G401 (cell line): ENCODE results near the gene SNX21. TPM values are rescaled to one million over a fixed set of nuclear protein-coding genes. Genes with fewer than 3 reads are reported as not detected.
"Not testable (repeated sequence)": the region's sequence is repeated elsewhere in the genome, so short reads cannot be mapped to it uniquely, and the experiment has no call there.

Experiments used
- DNase-seq: peaks from one replicate; pipeline ENCODE4 v3.0.0-alpha.2; 2015; ENCODE audit warnings: low spot score
- in situ Hi-C: cut with HindIII; loops from 2 replicates; pipeline ENCODE4 v1.10.0; 2016; ENCODE audit warnings: low sequenced_read_pairs, mixed read lengths
- total RNA-seq: library from RNA; depleted of rRNA; stranded (reverse); fragments of >200 nt; shearing (Covaris generic); gene quantifications from 2 replicates; pipeline ENCODE4 v1.2.3, GENCODE V29; 2014

SNX21 gene
- total RNA-seq, 1 experiment from 2014 or later: 45.6 TPM

DNA sequence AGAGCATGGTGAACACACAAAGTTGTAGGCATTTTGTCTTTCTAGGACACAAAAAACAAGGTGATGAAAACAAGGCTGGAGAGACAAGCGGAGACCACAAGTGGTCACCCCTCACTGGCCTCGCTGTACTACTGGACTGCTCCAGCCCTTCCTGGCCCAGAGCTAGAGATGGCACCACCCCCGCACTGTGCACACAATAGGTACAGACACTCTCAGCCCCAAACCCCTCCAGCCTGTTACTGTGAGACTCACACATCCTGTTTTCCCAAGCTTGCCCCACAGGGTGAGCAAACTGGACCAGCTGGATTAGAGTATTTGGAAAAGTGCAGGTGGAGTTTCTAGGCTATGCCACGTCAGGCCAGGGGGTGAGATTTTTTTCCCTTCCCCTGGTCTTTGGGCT lies 39.0 kb downstream of the SNX21 start:
- DNase-seq: no peak
- in situ Hi-C loops: no loop called here

DNA sequence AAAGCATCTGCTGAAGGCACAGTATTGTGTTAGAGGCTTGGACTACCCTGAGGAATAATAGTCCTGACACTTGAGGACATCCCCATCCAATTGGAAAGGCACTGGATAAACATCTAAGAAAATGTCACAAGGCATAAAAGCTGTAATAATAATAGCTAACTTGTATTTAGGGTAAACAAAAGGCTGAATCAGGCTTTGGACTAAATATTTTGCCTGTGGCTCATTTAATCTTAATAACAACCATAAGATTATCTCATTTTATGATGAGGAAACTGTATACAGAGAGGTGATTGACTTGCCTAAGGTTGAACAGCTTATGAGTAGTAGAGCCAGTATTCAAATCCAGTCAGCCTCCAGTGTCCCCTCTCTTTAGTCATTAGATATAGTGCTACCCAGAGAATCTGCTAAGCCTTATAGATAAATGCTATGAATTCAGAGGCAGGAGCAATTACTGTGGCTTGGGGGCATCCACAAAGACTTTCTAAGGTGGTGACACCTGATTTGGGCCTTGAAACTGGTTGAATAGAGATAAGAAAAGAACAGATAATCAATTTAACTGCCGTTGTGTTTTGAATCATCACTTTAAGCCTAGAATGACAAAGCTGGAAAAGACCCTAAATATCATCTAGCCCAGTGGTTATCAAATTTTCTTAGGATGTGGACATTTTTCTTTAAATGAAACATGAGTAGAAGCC lies 40.0 kb downstream of the SNX21 start:
- in situ Hi-C loops: no loop called here
- no peak for DNase-seq

DNA sequence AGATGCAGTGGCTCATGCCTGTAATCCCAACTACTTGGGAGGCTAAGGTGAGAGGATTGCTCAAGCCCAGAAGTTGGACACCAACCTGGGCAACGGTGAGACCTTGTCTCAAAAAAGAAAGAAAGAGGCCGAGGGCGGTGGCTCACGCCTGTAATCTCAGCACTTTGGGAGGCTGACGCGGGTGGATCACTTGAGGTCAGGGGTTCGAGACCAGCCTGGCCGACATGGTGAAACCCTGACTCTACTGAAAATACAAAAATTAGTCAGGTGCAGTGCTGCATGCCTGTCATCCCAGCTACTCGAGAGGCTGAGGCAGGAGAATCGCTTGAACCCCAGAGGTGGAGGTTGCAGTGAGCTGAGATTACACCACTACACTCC lies 40.5 kb downstream of the SNX21 start:
- in situ Hi-C loops, DNase-seq: not testable (repeated sequence)

DNA sequence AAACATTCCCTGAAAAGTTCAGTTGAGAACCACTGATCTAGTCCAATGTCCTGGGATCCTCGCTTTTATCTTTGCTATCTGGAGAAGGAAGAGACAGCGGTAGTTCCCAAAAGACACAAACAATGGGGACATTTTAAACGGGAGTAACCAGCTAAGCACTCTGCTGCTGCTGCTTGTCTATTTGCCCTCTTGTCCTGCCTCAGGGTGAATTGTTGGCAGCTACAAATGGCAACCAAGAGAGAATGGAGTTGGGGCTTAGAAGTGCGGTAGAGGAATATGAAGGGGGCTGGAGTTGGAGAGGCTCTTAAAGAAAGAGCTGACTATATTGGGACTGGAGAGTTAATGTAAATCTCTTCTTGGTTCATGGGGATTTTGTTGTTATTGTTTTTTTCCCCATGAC lies 41.0 kb downstream of the SNX21 start:
- in situ Hi-C loops: no loop called here
- DNase-seq: no peak

DNA sequence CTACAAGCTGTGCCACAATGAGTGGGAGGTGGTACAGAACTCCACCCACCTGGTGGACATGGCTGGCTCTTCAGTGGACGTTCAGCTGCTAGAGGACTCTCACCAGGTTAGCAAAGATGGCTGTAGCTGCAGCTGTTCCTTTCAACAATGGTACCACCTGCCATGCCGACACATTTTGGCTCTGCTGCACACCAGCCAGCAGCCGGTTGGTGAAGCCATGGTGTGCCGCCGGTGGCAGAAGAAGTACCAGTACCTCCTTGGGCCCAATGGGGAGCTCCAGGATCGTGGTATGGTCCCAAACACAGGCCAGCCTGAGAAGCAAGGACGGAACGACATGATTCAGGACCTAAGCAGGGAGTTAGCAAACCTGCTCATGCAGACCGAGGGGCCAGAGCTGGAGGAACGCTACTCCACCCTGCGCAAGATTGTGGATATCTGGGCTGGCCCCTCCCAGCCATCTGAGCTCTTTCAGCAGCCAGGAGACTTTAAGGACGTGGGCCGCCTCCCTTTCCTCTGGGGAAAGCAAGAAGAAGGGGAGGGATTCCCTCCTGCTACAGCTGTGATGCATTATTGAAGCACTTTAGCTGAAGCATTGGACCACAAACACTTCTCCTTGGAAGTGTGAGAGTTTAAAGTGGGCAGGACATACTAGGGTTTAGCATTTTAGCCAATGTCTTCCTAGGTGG lies 44.6 kb downstream of the SNX21 start:
- DNase-seq: no peak
- in situ Hi-C loops: no loop called here

DNA sequence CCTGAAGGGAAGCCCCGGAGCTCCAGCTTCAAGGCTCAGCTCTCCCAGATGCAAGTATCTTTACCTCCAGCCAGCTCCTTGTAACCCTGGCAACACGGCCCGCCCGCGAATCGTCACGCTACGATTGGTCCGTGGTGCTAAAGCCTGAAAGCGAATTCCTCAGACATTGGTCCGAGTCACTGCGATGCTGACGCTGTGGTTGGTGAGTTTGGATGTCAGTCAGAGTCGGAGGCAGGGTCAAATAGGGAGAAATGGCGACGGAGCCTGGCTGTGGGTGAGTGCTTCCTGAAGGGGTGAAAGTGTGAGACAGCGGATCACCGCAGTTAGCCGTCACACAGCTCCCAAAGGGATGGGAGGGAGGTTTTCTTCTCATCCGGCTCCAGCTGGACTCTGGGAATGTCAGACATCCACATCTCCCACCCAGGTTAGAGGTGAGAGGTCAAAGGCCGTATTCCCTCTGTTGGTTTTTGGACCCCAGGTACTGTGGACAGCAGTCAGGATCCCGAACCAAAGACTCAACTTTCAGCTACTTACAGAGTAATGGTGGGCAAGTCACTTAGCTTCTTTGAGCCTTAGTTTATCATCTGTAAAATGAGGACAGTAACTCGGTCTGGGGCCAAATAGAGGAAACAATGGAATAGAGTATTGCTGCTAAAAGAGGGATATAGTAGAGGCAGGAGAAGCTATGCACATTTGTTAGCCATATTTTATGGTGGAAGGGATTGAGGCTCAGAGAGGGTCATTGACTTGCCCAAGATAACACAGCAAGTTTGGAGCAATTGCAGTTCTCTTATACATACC lies 47.6 kb downstream of the SNX21 start, which contains the start of gene ZSWIM1:
ZSWIM1 (plus strand) TSS at position 240 of the 801 bp plus-strand sequence. CDS start 1,366 bp downstream, outside the sequence.
- peak; percentile 99 for DNase-seq
- in situ Hi-C loops: no loop called here

DNA sequence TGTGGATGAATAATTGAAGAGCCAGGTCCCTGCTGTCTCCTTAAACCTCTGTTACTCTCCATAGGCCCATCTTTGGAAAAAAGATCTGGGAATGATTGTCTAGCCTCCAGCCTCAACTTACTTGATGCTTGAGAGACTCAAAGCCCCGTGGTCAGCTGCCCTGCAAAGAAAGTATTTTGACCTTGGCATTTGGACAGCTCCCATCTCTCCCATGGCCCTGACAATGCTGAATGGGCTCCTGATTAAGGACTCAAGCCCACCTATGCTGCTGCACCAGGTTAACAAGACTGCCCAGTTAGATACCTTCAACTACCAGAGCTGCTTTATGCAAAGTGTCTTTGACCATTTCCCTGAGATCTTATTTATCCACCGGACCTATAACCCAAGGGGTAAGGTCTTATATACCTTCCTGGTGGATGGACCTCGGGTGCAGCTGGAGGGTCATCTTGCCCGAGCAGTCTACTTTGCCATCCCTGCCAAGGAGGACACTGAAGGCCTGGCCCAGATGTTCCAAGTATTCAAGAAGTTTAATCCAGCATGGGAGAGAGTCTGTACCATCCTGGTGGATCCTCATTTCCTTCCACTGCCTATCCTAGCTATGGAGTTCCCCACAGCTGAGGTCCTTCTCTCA lies 49.0 kb downstream of the SNX21 start:
- DNase-seq: no peak
- in situ Hi-C loops: no loop called here

DNA sequence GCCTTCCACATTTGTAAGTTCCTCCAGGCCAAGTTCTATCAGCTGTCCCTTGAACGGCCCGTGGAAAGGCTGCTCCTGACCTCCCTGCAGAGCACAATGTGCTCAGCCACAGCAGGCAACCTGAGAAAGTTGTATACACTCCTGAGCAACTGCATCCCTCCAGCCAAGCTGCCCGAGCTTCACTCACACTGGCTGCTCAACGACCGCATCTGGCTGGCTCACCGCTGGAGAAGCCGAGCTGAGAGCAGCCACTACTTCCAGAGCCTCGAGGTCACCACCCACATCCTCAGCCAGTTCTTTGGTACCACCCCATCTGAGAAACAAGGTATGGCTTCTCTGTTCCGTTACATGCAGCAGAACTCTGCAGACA lies 49.5 kb downstream of the SNX21 start:
- in situ Hi-C loops: no loop called here
- DNase-seq: no peak

DNA sequence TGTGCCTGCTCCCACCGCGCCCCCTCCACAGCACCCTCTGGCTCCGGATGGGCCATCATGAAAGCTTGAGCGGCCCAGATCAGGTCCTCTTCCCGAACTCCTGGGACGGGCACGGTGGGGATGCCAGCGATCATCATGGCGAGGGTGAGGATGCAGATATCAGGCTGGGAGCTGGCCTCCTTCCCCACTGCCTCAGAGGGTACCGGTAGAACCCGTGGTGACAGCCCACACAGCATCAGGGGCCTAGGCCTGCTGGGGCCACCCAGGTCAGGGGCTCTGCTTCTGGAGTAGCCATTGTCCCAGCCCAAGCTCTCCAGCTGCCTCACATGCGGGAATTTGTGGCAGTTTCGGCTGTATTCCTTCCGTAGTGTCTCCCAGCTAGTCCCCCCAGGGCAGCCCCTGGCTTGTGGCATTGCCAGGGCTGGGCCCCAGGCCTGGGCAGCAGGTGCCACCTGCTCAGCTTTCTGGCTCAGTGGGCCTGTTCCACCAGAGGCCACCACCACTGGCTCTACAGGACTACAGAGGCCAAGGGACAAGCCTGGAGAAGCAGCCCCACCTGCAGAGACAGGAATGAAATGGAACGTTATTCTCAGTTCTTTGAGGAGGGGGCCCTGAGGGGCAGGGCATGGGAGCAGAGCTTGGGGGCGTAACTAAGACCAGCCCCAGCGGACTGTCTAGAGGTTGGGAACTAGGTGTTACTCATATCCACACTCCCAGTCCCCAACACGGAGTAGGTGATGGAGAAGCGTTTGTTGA lies 53.2 kb downstream of the SNX21 start:
- in situ Hi-C loops: no loop called here
- DNase-seq: no peak

DNA sequence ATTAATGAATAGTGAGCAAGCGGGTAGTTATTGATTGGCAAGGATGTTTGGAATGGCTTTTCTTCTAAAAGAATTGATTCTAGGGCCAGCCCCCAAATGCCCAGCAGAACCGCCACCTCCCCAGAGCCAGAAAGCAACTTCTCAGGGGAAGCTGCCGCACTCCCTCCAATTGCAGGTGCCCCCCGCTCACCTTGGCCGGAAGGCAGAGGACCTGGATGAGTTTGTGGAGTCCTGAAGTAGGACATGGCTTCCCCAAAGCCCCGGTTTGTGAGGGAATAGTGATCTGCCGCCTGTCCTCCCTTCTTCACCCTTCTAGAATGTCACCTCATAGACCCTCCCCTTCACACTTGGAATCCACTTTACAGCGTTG lies 53.7 kb downstream of the SNX21 start, which contains the start of gene SPATA25:
SPATA25 (minus strand) TSS at position 277 of the 370 bp plus-strand sequence; CDS start at position 245, 32 bp downstream.
- DNase-seq: no peak
- in situ Hi-C loops: no loop called here

DNA sequence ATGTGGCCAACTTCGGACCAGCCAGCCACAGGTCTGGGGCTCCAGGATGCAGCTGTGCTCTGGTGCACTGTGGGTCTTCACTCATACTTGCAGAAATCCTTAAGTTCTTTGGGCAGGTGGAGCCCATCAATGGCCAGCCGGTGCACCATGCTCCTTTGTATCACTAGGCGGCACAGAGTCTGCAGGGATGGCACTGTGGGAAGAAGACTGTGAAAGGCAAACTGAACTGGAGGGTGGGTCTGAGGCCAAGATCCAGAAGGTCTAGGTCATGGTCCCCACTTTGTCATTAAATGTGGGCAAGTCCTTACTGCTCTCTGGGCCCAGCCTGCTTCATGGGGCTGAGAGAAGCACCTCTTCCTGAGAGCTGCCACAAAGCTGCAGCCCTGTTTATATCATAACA lies 55.1 kb downstream of the SNX21 start:
- no peak for DNase-seq
- in situ Hi-C loops: no loop called here

DNA sequence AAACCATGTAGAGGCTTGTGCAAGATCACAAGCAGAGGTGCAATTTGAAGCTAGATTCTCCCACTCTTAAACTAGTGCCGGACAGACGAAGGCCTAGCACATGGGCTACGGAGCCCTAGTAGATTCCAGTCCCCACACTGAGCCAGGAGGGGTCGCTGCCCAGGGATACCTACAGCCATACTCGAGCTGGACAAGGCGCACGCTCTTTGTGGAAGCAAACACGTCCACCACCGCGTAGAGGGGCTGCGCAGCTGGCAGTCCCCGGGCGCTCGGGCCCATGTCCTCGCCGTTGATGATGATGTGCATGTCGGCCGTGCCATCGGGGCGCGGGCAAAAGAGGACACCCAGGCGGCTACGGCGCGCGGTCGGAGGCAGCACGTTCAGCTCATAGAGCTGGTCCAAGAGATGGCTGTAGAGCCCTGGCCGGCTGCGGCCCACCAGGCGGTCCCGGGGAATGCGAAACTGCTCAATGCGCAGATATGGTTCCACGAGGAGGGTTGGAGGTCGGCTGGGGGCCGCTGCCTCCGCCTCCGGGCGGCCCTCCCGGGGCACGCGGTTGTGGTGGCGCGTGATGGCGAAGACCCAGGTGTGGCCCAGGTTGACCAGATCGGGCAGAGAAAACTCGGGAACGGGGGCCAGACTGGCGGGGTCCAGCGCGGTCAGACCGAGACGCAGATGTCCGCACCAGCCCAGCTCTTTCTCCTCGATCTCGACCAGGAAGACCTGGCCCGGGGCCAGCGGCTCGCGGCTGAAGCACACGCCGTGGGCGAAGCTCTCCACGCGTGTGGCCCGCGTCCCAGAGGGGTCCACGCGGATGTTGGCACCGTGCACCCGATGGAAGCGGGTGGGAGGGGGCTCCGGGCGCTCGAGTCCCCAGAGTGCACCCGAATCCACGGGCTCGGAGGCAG lies 56.7 kb downstream of the SNX21 start:
- peak; percentile 89 for DNase-seq
- in situ Hi-C loops: loop anchor here (5.0 kb wide), 1 partner anchor 52 kb away; no protein-coding TSS in a partner anchor

DNA sequence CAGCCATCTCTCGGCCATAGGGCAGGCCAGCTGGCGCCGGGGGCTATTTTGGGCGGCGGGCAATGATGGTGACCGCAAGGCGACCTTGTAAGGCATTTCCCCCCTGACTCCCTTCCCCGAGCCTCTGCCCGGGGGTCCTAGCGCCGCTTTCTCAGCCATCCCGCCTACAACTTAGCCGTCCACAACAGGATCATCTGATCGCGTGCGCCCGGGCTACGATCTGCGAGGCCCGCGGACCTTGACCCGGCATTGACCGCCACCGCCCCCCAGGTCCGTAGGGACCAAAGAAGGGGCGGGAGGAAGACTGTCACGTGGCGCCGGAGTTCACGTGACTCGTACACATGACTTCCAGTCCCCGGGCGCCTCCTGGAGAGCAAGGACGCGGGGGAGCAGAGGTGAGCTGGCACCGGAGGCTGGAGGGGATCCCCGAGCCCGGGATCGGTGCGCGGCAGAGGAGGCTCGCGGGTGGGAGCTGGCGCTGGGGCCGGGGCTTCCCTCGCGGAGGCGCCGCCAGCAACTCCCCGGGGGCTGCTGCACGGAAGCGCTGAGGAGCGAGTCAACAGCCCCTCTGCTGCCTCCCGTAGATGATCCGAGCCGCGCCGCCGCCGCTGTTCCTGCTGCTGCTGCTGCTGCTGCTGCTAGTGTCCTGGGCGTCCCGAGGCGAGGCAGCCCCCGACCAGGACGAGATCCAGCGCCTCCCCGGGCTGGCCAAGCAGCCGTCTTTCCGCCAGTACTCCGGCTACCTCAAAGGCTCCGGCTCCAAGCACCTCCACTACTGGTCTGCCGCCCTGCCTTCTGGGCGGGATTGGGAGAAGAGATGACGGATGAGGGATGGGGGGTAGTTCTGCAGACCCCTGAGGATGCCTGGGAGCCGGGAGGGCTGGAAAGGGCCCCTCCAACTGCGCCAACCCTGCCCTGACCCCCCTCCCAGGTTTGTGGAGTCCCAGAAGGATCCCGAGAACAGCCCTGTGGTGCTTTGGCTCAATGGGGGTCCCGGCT lies 57.7 kb downstream of the SNX21 start, which contains the start of the genes CTSA and NEURL2:
CTSA (plus strand) TSS at position 351 of the 999 bp plus-strand sequence; CDS start at position 585, 234 bp downstream.
NEURL2 (minus strand) TSS at position 224 of the 999 bp plus-strand sequence; CDS start at position 7, 217 bp downstream.
- in situ Hi-C loops: loop anchor here (5.0 kb wide), 1 partner anchor 51 kb away; no protein-coding TSS in a partner anchor
- DNase-seq: peak; percentile 91

DNA sequence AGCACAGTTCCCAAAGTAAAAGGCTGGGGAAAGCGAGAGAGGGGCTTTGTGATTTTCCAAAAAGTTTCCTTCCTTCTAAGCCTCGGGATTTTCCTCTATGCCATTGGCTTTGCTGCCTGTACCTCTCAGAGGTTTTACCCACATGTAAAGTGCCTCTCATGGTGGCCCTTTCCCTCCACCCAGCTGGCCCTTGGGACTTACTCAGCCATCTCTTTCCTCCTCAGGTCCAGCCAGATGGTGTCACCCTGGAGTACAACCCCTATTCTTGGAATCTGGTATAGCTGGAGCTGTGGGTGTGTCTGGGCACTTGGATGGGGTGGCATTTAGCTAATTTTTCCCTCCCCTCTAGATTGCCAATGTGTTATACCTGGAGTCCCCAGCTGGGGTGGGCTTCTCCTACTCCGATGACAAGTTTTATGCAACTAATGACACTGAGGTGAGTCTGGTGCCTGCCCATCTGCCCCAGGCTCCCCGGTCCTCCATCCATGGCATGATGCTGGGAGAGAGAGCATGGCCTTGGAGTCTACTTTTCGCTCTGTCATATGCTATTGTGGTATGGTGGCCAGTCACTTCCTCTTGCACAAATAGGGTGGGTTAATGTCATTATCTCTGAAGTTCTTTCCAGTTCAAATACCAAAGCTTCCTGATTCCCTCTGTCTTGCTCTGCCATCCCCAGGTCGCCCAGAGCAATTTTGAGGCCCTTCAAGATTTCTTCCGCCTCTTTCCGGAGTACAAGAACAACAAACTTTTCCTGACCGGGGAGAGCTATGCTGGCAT lies 58.6 kb downstream of the SNX21 start:
- DNase-seq: peak; percentile 35
- in situ Hi-C loops: loop anchor here (5.0 kb wide), 1 partner anchor 50 kb away; no protein-coding TSS in a partner anchor
